Erythroblast (primary cell): ENCODE data around the gene EPHB2.

Experiments used
- GATA1 ChIP-seq: IDR thresholded peaks from 2 replicates; pipeline ENCODE4 v1.6.1; 2011; ENCODE audit warnings: low read depth, mild to moderate bottlenecking, control low read depth, low read length, moderate library complexity
- POLR2A ChIP-seq: IDR thresholded peaks from 2 replicates; pipeline ENCODE4 v1.6.1; 2011; ENCODE audit warnings: mild to moderate bottlenecking, low read length

- TF ChIP-seq POLR2A (no peak), GATA1 (no peak)
These were observed 143.1 kb downstream of the EPHB2 start for GRCh38 chr1:22853651-22854185.
